Keratinocyte (primary cell): ENCODE results near the gene CDHR4. TPM values are rescaled to one million over a fixed set of nuclear protein-coding genes. Genes with fewer than 3 reads are reported as not detected.
"Not testable (repeated sequence)": the region's sequence is repeated elsewhere in the genome, so short reads cannot be mapped to it uniquely, and the experiment has no call there.

Source experiments
- DNase-seq: peaks from one replicate; pipeline ENCODE4 v3.0.0-alpha.2; 2011; ENCODE audit warnings: low read depth, missing footprints, low spot score
- FAIRE-seq: peaks from 2 replicates; lab custom pipeline; 2011; peaks lifted over from hg19 to GRCh38; lab: Jason Lieb, UNC
- H2AFZ ChIP-seq: 2 replicates; pipeline ENCODE4 v1.6.0; 2012; ENCODE audit warnings: low read length, control low read depth, inconsistent platforms; ENCODE audit not compliant: control insufficient read depth
- H3K27ac ChIP-seq: 2 replicates; pipeline ENCODE4 v1.5.1; 2011; ENCODE audit warnings: low read length; ENCODE audit not compliant: control insufficient read depth, insufficient read depth
- H3K27me3 ChIP-seq: 3 replicates; pipeline ENCODE4 v1.6.0; 2011; ENCODE audit warnings: low read length; ENCODE audit not compliant: control insufficient read depth, insufficient read depth; ENCODE audit errors: extremely low read depth
- H3K36me3 ChIP-seq, 2 experiments: 2 replicates in 1 of 2; 3 replicates in 1 of 2; pipeline ENCODE4 v1.5.1; 2011; ENCODE audit warnings: low read length in 2 of 2, mild to moderate bottlenecking in 1 of 2; ENCODE audit not compliant: control insufficient read depth in 2 of 2, insufficient read depth in 2 of 2; ENCODE audit errors: extremely low read depth in 1 of 2
- H3K4me1 ChIP-seq: 3 replicates; pipeline ENCODE4 v1.5.1; 2011; ENCODE audit warnings: low read length; ENCODE audit not compliant: control insufficient read depth, insufficient read depth; ENCODE audit errors: extremely low read depth
- H3K4me2 ChIP-seq: 3 replicates; pipeline ENCODE4 v1.6.0; 2011; ENCODE audit warnings: low read depth, low read length; ENCODE audit not compliant: control insufficient read depth, insufficient read depth; ENCODE audit errors: extremely low read depth
- H3K4me3 ChIP-seq, 3 experiments: fragments of 200-600 bp in 1 of 3; sonication (generic) in 1 of 3; 2 replicates in 2 of 3; 3 replicates in 1 of 3; pipeline ENCODE4 v1.5.1; 2011 to 2016; ENCODE audit warnings: low read length in 3 of 3, mild to moderate bottlenecking in 3 of 3, control low read depth in 2 of 3, inconsistent platforms in 1 of 3, low read depth in 1 of 3, mixed read lengths in 1 of 3, mixed run types in 1 of 3, moderate library complexity in 1 of 3; ENCODE audit not compliant: control insufficient read depth in 2 of 3, insufficient read depth in 2 of 3; ENCODE audit errors: extremely low read depth in 1 of 3
- H3K79me2 ChIP-seq: 2 replicates; pipeline ENCODE4 v1.6.0; 2012; ENCODE audit warnings: low read length; ENCODE audit not compliant: control insufficient read depth, insufficient read depth
- H3K9ac ChIP-seq: 3 replicates; pipeline ENCODE4 v1.6.0; 2011; ENCODE audit warnings: low read length; ENCODE audit not compliant: control insufficient read depth, insufficient read depth; ENCODE audit errors: extremely low read depth
- H3K9me1 ChIP-seq: 3 replicates; pipeline ENCODE4 v1.6.0; 2011; ENCODE audit warnings: low read length; ENCODE audit not compliant: control insufficient read depth, insufficient read depth; ENCODE audit errors: extremely low read depth
- H3K9me3 ChIP-seq: 2 replicates; pipeline ENCODE4 v1.5.1; 2012; ENCODE audit warnings: low read depth, low read length; ENCODE audit not compliant: control insufficient read depth
- H4K20me1 ChIP-seq: 3 replicates; pipeline ENCODE4 v1.6.0; 2011; ENCODE audit warnings: low read length; ENCODE audit not compliant: control insufficient read depth, insufficient read depth; ENCODE audit errors: extremely low read depth
- CTCF ChIP-seq, 3 experiments: IDR thresholded peaks in 1 of 3; conservative IDR thresholded peaks in 1 of 3; optimal IDR thresholded peaks in 1 of 3; 2 replicates in 2 of 3; 3 replicates in 1 of 3; pipeline versions ENCODE3 to v1.5.1; 2011; ENCODE audit warnings: low read length in 3 of 3, mild to moderate bottlenecking in 3 of 3, moderate library complexity in 2 of 3, control low read depth in 1 of 3, inconsistent platforms in 1 of 3; ENCODE audit not compliant: insufficient read depth in 2 of 3; ENCODE audit errors: extremely low read depth in 1 of 3
- EZH2 ChIP-seq: IDR thresholded peaks from one replicate; pipeline ENCODE4 v1.6.1; 2012; ENCODE audit warnings: inconsistent platforms, mild to moderate bottlenecking, low read length, moderate library complexity
- dilution Hi-C: fragments of 300-500 bp; cut with MboI; formaldehyde crosslinking; loops from one replicate; pipeline ENCODE4 v1.7.0; 2020; ENCODE audit warnings: low sequenced_read_pairs; ENCODE audit not compliant: extremely low pct_ligation_motif_present
- polyA plus RNA-seq, 5 experiments: library from polyadenylated mRNA; depleted of rRNA in 3 of 5; stranded (reverse) in 3 of 5; stranded (forward) in 1 of 5; unstranded in 1 of 5; fragments of >200 nt; gene quantifications; 1 replicate in 1 of 5; 2 replicates in 3 of 5; 3 replicates in 1 of 5; pipeline versions ENCODE4 v1.2.1 to v1.2.3, GENCODE V29; 2011 to 2012; ENCODE audit warnings: missing spikeins in 2 of 5, low read depth in 1 of 5, low replicate concordance in 1 of 5

CDHR4 gene
- polyA plus RNA-seq, 1 donor (not counting 4 experiments of a cell fraction or from before 2014, with no cell fraction given): not detected

- no peaks in the 10 kb centered on the region for H3K9me3 ChIP-seq
- FAIRE-seq (peak; percentile 92), DNase-seq (peak; percentile 99)
- H3K9ac ChIP-seq: peak within 1 kb of the TSS; percentile 91
- peak within 1 kb of the TSS; percentile 96 for H2AFZ ChIP-seq
- no peaks in the 10 kb centered on the region for H3K9me1 ChIP-seq
- H3K4me3 ChIP-seq: peak within 1 kb of the TSS; percentile 86 to 97 (median 93)
- dilution Hi-C loops: no loop called here
- peaks cover 33% of the 10 kb centered on the region for H3K79me2 ChIP-seq
- H3K27ac ChIP-seq: peak within 1 kb of the TSS; percentile 96
- TF ChIP-seq CTCF (optimal IDR thresholded peaks at IDR 0.05 in 1 of 3, IDR thresholded peaks at IDR 0.05 in 1 of 3, conservative IDR thresholded peaks at IDR 0.05 in 1 of 3; ENCODE audit: extremely low read depth in 1 of 3, insufficient read depth in 2 of 3, low read length in 3 of 3) (no peak), EZH2 (no peak)
- peaks cover under 1 to 9% of the 10 kb centered on the region in 2 experiments for H3K36me3 ChIP-seq
- H3K4me1 ChIP-seq: peaks cover 12% of the 10 kb centered on the region
- H3K27me3 ChIP-seq: no peaks in the 10 kb centered on the region
- peak within 1 kb of the TSS; percentile 99 for H3K4me2 ChIP-seq
- H4K20me1 ChIP-seq: no peaks in the 10 kb centered on the region
Observed at GRCh38 chr3:49786357-49787181, 13.1 kb downstream of the CDHR4 start, which contains the start of gene IP6K1. IP6K1 (minus strand) TSS chr3:49786542; CDS start chr3:49748040, 38,502 bp downstream.

GRCh38 chr3:49785565-49786356, 13.9 kb downstream of the CDHR4 start:
- H4K20me1 ChIP-seq: no peaks in the 10 kb centered on the region
- TF ChIP-seq CTCF (optimal IDR thresholded peaks at IDR 0.05 in 1 of 3, IDR thresholded peaks at IDR 0.05 in 1 of 3, conservative IDR thresholded peaks at IDR 0.05 in 1 of 3; ENCODE audit: extremely low read depth in 1 of 3, insufficient read depth in 2 of 3, low read length in 3 of 3) (no peak), EZH2 (no peak)
- H3K79me2 ChIP-seq: peaks cover 39% of the 10 kb centered on the region
- H3K27ac ChIP-seq: peak overlapping the region; percentile 96
- H3K36me3 ChIP-seq: peaks cover 4 to 12% of the 10 kb centered on the region in 2 experiments
- H3K4me1 ChIP-seq: peaks cover 12% of the 10 kb centered on the region
- no peaks in the 10 kb centered on the region for H3K27me3 ChIP-seq
- H2AFZ ChIP-seq: peak overlapping the region; percentile 78
- dilution Hi-C loops: no loop called here
- H3K9me1 ChIP-seq: no peaks in the 10 kb centered on the region
- peak overlapping the region; percentile 91 for H3K9ac ChIP-seq
- FAIRE-seq (peak; percentile 36), DNase-seq (no peak)
- peak overlapping the region; percentile 86 to 97 (median 93) for H3K4me3 ChIP-seq
- peak overlapping the region; percentile 99 for H3K4me2 ChIP-seq
- no peaks in the 10 kb centered on the region for H3K9me3 ChIP-seq

GRCh38 chr3:49782277-49782676, 17.4 kb downstream of the CDHR4 start:
- Histone ChIP-seq H3K79me2 (peaks cover 68% of the 10 kb centered on the region), H3K36me3 (peaks cover 6 to 12% of the 10 kb centered on the region in 2 experiments), H3K4me1 (peaks cover 10% of the 10 kb centered on the region)
- H3K27ac ChIP-seq, H3K27me3 ChIP-seq, H3K4me2 ChIP-seq, FAIRE-seq, H2AFZ ChIP-seq, H3K9me3 ChIP-seq, H3K9ac ChIP-seq, H3K4me3 ChIP-seq, H3K9me1 ChIP-seq, DNase-seq, dilution Hi-C loops, H4K20me1 ChIP-seq: not testable (repeated sequence)
